ENCODE data around the gene WNT5B.

- TF ChIP-seq EZH2 (IDR thresholded peaks at IDR 0.05; ENCODE audit: low read length) = no peak
- TF ChIP-seq, protein P1, sequence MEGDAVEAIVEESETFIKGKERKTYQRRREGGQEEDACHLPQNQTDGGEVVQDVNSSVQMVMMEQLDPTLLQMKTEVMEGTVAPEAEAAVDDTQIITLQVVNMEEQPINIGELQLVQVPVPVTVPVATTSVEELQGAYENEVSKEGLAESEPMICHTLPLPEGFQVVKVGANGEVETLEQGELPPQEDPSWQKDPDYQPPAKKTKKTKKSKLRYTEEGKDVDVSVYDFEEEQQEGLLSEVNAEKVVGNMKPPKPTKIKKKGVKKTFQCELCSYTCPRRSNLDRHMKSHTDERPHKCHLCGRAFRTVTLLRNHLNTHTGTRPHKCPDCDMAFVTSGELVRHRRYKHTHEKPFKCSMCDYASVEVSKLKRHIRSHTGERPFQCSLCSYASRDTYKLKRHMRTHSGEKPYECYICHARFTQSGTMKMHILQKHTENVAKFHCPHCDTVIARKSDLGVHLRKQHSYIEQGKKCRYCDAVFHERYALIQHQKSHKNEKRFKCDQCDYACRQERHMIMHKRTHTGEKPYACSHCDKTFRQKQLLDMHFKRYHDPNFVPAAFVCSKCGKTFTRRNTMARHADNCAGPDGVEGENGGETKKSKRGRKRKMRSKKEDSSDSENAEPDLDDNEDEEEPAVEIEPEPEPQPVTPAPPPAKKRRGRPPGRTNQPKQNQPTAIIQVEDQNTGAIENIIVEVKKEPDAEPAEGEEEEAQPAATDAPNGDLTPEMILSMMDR (optimal IDR thresholded peaks at IDR 0.05 in 1 of 3, IDR thresholded peaks at IDR 0.05 in 1 of 3, conservative IDR thresholded peaks at IDR 0.05 in 1 of 3; ENCODE audit: extremely low read depth in 1 of 3, insufficient read depth in 2 of 3, low read length in 3 of 3) = no peak
Measured at GRCh38 chr12:1628666-1629337, at the start of gene WNT5B.

Data from keratinocyte (primary cell).